Activated naive CD8-positive, alpha-beta T cell treated with anti-CD3 and anti-CD28 coated beads, Interleukin-2, amount 50 U/mL, for 24 hours (primary cell): ENCODE measurements around the gene MRTFA.
"Not testable (repeated sequence)": the region's sequence is repeated elsewhere in the genome, so short reads cannot be mapped to it uniquely, and the experiment has no call there.

Experiments
- ATAC-seq: fragments of 150-1000 bp; cut with Tn5 transposase; one replicate; pipeline ENCODE4 v1.10.0; 2021
- DNase-seq: peaks from one replicate; pipeline ENCODE4 v3.0.0; 2021
- H3K27ac Mint-ChIP-seq: one replicate; pipeline ENCODE4 v1.8.0; 2021; ENCODE audit warnings: mild to moderate bottlenecking, mixed read lengths
- H3K27me3 Mint-ChIP-seq: one replicate; pipeline ENCODE4 v1.8.0; 2021; ENCODE audit warnings: mixed read lengths
- H3K36me3 Mint-ChIP-seq: one replicate; pipeline ENCODE4 v1.8.0; 2021; ENCODE audit warnings: low read depth, mixed read lengths
- H3K4me1 Mint-ChIP-seq: one replicate; pipeline ENCODE4 v1.8.0; 2021; ENCODE audit warnings: mixed read lengths
- H3K4me3 Mint-ChIP-seq: one replicate; pipeline ENCODE4 v1.8.0; 2021; ENCODE audit warnings: mild to moderate bottlenecking, moderate library complexity, mixed read lengths
- H3K9me3 Mint-ChIP-seq: one replicate; pipeline ENCODE4 v1.8.0; 2021; ENCODE audit warnings: mixed read lengths

Gene MRTFA

DNA sequence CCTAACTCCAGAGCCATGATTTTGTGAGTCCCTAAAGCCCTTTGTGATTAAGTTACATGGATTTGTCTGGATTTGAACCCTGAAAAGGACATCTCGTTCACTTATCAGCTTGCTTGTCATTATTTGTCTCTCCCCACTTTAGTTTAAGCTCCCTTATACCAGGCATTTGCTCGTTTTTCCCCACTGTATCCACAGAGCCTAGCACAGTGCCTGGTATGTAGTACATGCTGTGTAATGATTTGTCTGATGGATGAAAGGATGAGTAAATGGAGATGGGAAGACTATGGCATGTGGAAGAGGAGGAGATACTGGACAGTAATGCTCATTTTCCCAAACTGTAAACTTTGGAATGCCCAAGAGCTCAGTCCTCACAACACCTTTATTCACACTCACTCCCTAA, 33.5 kb upstream of the MRTFA start:
- Mint-ChIP-seq H3K9me3 (peaks cover 5% of the 10 kb centered on the region), H3K27me3 (no peaks in the 10 kb centered on the region), H3K27ac (no peak overlapping the region), H3K36me3 (peaks cover 3% of the 10 kb centered on the region), H3K4me3 (no peak overlapping the region), H3K4me1 (peaks cover 21% of the 10 kb centered on the region)
- ATAC-seq: no peak
- no peak for DNase-seq

GRCh38 chr22:40668611-40669411, 32.3 kb upstream of the MRTFA start:
- peak; percentile 78 for ATAC-seq

DNA sequence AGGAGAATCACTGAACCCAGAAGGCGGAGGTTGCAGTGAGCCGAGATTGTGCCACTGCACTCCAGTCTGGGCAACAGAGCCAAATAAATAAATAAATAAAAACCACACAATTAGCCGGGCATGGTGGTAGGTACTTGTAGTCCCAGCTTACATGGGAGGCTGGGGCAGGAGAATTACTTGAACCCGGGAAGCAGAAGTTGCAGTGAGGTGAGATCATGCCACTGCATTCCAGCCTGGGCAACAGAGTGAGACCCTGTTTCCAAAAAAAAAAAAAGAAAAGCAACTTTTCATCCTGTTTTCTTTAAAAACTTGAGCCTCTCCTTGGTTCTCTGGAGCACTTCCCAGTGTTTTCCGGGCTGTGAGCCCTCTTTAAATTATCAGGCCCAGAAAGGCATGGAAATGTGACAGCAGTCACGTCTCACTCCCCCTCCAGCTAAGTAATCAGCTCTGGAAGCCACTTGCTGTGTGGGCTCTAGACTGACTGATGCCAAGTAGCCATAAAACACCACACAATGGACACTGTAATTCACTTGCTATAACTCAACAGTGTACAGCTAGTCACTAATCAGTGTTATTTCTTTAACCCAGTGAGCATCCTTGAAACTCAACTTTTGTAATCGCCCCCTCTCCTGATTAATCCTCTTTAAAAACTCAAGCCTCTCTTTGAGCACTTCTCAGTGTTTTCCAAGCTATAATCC, 29.8 kb upstream of the MRTFA start:
- peaks cover 21% of the 10 kb centered on the region for H3K4me1 Mint-ChIP-seq
- H3K36me3 Mint-ChIP-seq: peaks cover 3% of the 10 kb centered on the region
- H3K27ac Mint-ChIP-seq: no peak overlapping the region
- ATAC-seq (no peak), DNase-seq (no peak)
- H3K4me3 Mint-ChIP-seq: no peak overlapping the region
- peaks cover 5% of the 10 kb centered on the region for H3K9me3 Mint-ChIP-seq
- no peaks in the 10 kb centered on the region for H3K27me3 Mint-ChIP-seq

More at GRCh38 chr22:40668611-40669411, 32.3 kb upstream of the MRTFA start:
- DNase-seq: no peak
- H3K4me1 Mint-ChIP-seq: peaks cover 21% of the 10 kb centered on the region
- peak overlapping the region; percentile 74 for H3K27ac Mint-ChIP-seq
- H3K27me3 Mint-ChIP-seq: no peaks in the 10 kb centered on the region
- no peak overlapping the region for H3K4me3 Mint-ChIP-seq
- peaks cover 3% of the 10 kb centered on the region for H3K36me3 Mint-ChIP-seq
- H3K9me3 Mint-ChIP-seq: peaks cover 5% of the 10 kb centered on the region

GRCh38 chr22:40665312-40665711, 28.8 kb upstream of the MRTFA start:
- Mint-ChIP-seq H3K9me3 (peaks cover 5% of the 10 kb centered on the region), H3K27me3 (peaks cover 1% of the 10 kb centered on the region), H3K36me3 (peaks cover 3% of the 10 kb centered on the region), H3K4me1 (peaks cover 21% of the 10 kb centered on the region), H3K27ac (no peak overlapping the region), H3K4me3 (no peak overlapping the region)
- ATAC-seq (no peak), DNase-seq (no peak)

- ATAC-seq (no peak), DNase-seq (no peak)
- no peak overlapping the region for H3K27ac Mint-ChIP-seq
- peaks cover 2% of the 10 kb centered on the region for H3K27me3 Mint-ChIP-seq
- no peaks in the 10 kb centered on the region for H3K4me1 Mint-ChIP-seq
- no peaks in the 10 kb centered on the region for H3K36me3 Mint-ChIP-seq
- H3K9me3 Mint-ChIP-seq: no peaks in the 10 kb centered on the region
- no peak overlapping the region for H3K4me3 Mint-ChIP-seq
Observed at GRCh38 chr22:40661671-40662070, 25.2 kb upstream of the MRTFA start.

- Mint-ChIP-seq H3K4me1 (no peaks in the 10 kb centered on the region), H3K27ac (no peak overlapping the region), H3K4me3 (no peak overlapping the region), H3K36me3 (no peaks in the 10 kb centered on the region), H3K9me3 (no peaks in the 10 kb centered on the region), H3K27me3 (peaks cover 2% of the 10 kb centered on the region)
- ATAC-seq (no peak), DNase-seq (no peak)
Observed at GRCh38 chr22:40660730-40661129, 24.2 kb upstream of the MRTFA start.

DNA sequence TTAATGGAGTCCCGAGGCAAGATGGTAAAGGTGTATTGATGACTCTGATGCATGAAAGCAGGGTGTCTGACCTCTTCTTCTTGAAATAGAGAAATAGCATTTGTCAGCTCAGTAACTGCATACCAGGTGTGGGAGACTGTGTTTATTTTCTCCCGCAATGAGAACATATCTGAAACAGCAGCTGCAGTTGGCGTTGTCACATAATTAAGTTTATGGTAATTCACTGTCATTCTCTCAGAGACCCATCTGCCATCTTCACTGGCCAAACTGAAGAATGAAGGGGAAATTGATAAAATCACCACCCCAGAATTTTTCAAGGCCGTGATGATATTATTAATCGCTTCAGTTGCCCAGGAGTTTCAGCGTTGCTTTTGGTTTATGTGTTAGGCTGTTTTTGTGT, 22.6 kb upstream of the MRTFA start:
- DNase-seq (no peak), ATAC-seq (no peak)
- Mint-ChIP-seq H3K27me3 (peaks cover 2% of the 10 kb centered on the region), H3K9me3 (no peaks in the 10 kb centered on the region), H3K4me1 (no peaks in the 10 kb centered on the region), H3K36me3 (no peaks in the 10 kb centered on the region), H3K4me3 (no peak overlapping the region), H3K27ac (no peak overlapping the region)

GRCh38 chr22:40656651-40657050, 20.1 kb upstream of the MRTFA start:
- H3K36me3 Mint-ChIP-seq, DNase-seq, H3K4me3 Mint-ChIP-seq, ATAC-seq, H3K27ac Mint-ChIP-seq, H3K9me3 Mint-ChIP-seq, H3K27me3 Mint-ChIP-seq: not testable (repeated sequence)
- peaks cover 12% of the 10 kb centered on the region for H3K4me1 Mint-ChIP-seq

DNA sequence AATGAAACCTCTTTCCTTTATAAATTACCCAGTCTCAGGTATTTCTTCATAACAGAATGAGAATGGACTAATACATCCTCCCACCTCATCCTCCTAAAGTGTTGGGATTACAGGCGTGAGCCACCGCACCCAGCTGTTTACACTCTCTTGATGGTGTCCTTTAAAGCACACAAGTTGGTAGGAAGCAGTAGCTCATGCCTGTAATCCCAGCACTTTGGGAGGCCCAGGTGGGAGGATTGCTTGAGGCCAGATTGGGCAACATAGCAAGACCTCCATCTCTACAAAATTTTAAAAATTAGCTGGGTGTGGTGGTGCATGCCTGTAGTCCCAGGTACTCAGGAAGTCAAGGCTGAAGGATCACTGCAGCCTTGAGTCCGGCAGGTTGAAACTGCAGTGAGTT, 19.4 kb upstream of the MRTFA start:
- not testable (repeated sequence) for H3K36me3 Mint-ChIP-seq, H3K4me3 Mint-ChIP-seq, H3K27ac Mint-ChIP-seq, H3K27me3 Mint-ChIP-seq, H3K9me3 Mint-ChIP-seq, DNase-seq, ATAC-seq
- H3K4me1 Mint-ChIP-seq: peaks cover 19% of the 10 kb centered on the region

GRCh38 chr22:40654522-40655167, 18.1 kb upstream of the MRTFA start:
- no peak overlapping the region for H3K27ac Mint-ChIP-seq
- H3K9me3 Mint-ChIP-seq: no peaks in the 10 kb centered on the region
- no peaks in the 10 kb centered on the region for H3K27me3 Mint-ChIP-seq
- DNase-seq (no peak), ATAC-seq (no peak)
- no peaks in the 10 kb centered on the region for H3K36me3 Mint-ChIP-seq
- no peak overlapping the region for H3K4me3 Mint-ChIP-seq
- H3K4me1 Mint-ChIP-seq: peaks cover 20% of the 10 kb centered on the region

- ATAC-seq (no peak), DNase-seq (no peak)
- Mint-ChIP-seq H3K27ac (no peak overlapping the region), H3K9me3 (no peaks in the 10 kb centered on the region), H3K27me3 (no peaks in the 10 kb centered on the region), H3K4me1 (peaks cover 20% of the 10 kb centered on the region), H3K4me3 (no peak overlapping the region), H3K36me3 (no peaks in the 10 kb centered on the region)
Observed at GRCh38 chr22:40653361-40653760, 16.8 kb upstream of the MRTFA start.

GRCh38 chr22:40651563-40652501, 15.3 kb upstream of the MRTFA start:
- no peaks in the 10 kb centered on the region for H3K9me3 Mint-ChIP-seq
- peak overlapping the region; percentile 78 for H3K27ac Mint-ChIP-seq
- H3K4me1 Mint-ChIP-seq: peaks cover 22% of the 10 kb centered on the region
- H3K27me3 Mint-ChIP-seq: no peaks in the 10 kb centered on the region
- H3K4me3 Mint-ChIP-seq: peak overlapping the region; percentile 60
- DNase-seq (peak; percentile 86), ATAC-seq (peak; percentile 99)
- no peaks in the 10 kb centered on the region for H3K36me3 Mint-ChIP-seq

DNA sequence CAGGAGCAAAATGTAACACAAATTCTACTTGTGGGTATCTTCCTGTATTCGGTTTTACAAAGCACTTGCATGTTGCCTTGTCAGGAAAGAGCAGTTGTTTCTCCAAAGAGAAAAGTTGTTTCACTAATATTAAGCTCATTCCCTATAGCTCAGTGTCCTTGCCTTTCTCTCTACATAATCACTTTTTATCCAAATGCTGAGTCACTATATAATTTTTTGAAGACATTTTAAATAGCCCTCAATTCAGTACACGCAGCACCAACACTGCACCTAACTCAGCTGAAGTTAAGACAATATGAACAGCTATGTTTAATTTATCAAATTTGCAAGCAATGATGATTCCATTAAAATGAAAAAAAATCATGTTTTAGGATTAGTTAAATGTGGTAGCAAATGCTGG, 14.5 kb upstream of the MRTFA start:
- Mint-ChIP-seq H3K4me3 (no peak overlapping the region), H3K27ac (peak overlapping the region; percentile 78), H3K9me3 (no peaks in the 10 kb centered on the region), H3K27me3 (no peaks in the 10 kb centered on the region), H3K4me1 (peaks cover 25% of the 10 kb centered on the region), H3K36me3 (no peaks in the 10 kb centered on the region)
- no peak for DNase-seq
- no peak for ATAC-seq

DNA sequence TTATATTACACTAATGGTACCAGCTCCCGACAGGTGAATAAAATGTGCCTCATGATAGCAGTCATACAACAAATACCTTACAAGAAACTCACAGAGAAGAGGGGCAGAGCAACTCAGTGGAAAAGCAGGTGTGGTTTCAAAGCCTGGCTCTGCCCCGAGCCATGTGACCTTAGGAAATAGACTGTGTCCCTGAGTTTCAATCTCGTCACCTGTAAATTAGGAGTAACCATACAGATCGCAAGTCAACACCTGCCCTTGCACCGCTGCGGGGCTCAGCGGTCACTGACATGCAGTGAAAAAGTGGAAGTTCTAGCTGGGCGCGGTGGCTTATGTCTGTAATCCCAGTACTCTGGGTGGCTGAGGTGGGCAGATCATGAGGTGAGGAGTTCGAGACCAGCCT, 11.9 kb upstream of the MRTFA start:
- Mint-ChIP-seq H3K27me3 (no peaks in the 10 kb centered on the region), H3K9me3 (no peaks in the 10 kb centered on the region), H3K27ac (no peak overlapping the region), H3K36me3 (no peaks in the 10 kb centered on the region), H3K4me3 (no peak overlapping the region), H3K4me1 (peaks cover 25% of the 10 kb centered on the region)
- DNase-seq: no peak
- ATAC-seq: no peak
